ENCODE data around the gene CDS2.

GRCh38 chr20:5143851-5144250 lies 17.0 kb downstream of the CDS2 start:
- no peak for TF ChIP-seq CREB5 (CRISPR knock-in tag; IDR thresholded peaks at IDR 0.05; ENCODE audit: low read depth)
- no peak for TF ChIP-seq BACH2 (CRISPR knock-in tag; IDR thresholded peaks at IDR 0.05; ENCODE audit: borderline replicate concordance)
- TF ChIP-seq ZNF70 (CRISPR knock-in tag; IDR thresholded peaks at IDR 0.05): no peak
- TF ChIP-seq ISL1 (CRISPR knock-in tag; IDR thresholded peaks at IDR 0.05): no peak
- no peak for TF ChIP-seq ZFP30 (CRISPR knock-in tag; IDR thresholded peaks at IDR 0.05)
- no peak for TF ChIP-seq ZFP3 (CRISPR knock-in tag; IDR thresholded peaks at IDR 0.05)

Data from SK-N-SH treated with all-trans-retinoic acid at 6 μM for 48 hours (cell line).